C4-2B (cell line): ENCODE measurements around the gene DDX1.

Experiments
- CTCF ChIP-seq: fragments of 450-650 bp; conservative IDR thresholded peaks from 2 replicates; pipeline ENCODE4 v1.5.1; 2017; ENCODE audit warnings: mild to moderate bottlenecking
- ZFX ChIP-seq: fragments of 450-650 bp; IDR thresholded peaks from 2 replicates; pipeline ENCODE4 v1.6.1; 2017

DNA sequence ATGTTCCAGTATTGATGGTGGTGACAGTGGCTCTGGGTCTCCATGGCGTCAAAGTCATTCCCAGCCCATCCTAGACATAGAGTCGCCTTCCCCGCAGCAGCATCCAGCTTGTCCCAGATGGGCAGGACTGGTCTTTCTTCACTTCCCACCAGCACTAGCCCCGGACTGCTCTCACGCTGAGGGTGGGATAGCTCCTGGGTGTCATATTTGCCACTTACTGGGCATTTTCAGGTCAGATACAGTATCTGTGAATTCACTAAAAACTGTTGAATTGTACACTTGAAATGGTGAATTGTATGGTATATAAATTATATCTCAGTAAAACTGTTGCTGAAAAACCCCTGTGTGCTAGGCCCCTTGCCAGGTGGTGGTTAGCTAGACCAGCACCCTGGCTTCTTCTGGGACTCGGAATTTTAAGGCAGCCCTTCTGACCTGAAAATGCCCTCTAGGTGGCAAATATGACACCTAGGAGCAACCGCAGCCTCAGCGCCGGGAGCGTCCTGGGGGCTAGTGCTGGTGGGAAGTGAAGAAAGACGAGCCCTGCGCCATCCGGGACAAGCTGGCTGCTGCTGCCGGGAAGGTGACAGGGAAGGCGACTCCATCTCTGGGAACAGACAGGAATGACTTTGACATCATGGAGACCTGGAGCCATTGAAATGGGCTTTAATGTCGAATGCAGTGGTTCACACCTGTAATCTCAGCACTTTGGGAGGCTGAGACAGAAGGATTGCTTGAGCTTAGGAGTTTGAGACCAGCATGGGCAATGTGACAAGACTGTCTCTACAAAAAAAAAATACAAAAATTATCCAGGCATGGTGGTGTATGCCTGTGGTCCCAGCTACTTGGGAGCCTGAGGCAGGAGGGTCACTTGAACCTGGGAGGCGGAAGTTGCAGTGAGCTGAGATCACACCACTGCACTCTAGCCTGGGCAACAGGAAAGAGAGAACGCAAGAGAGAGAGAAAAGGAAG, 56.2 kb downstream of the DDX1 start:
- TF ChIP-seq CTCF (no peak), ZFX (no peak)
